H9 (cell line): ENCODE measurements around the gene KRTAP4-8. TPM values are rescaled to one million over a fixed set of nuclear protein-coding genes. Genes with fewer than 3 reads are reported as not detected.
"Not testable (repeated sequence)": the region's sequence is repeated elsewhere in the genome, so short reads cannot be mapped to it uniquely, and the experiment has no call there.

ENCODE experiments used
- DNase-seq: peaks from one replicate; pipeline ENCODE4 v3.0.0-alpha.2; 2017
- H2AFZ ChIP-seq: one replicate; pipeline ENCODE4 v1.6.1; 2013; ENCODE audit warnings: mild to moderate bottlenecking, low read length, control low read depth, moderate library complexity
- H2AK5ac ChIP-seq: 2 replicates; pipeline ENCODE4 v1.6.1; 2013; ENCODE audit warnings: low read length, control low read depth, mixed read lengths; ENCODE audit not compliant: insufficient read length
- H2BK120ac ChIP-seq: one replicate; pipeline ENCODE4 v1.6.1; 2013; ENCODE audit warnings: low read depth, mild to moderate bottlenecking, low read length, control low read depth, inconsistent platforms; ENCODE audit not compliant: poor library complexity, severe bottlenecking
- H2BK12ac ChIP-seq: 2 replicates; pipeline ENCODE4 v1.6.1; 2013; ENCODE audit warnings: low read length, control low read depth, mixed read lengths, low read depth; ENCODE audit not compliant: insufficient read length
- H2BK15ac ChIP-seq: 2 replicates; pipeline ENCODE4 v1.6.1; 2013; ENCODE audit warnings: low read depth, low read length, control low read depth
- H2BK20ac ChIP-seq: one replicate; pipeline ENCODE4 v1.6.1; 2013; ENCODE audit warnings: low read depth, mild to moderate bottlenecking, low read length, control low read depth, inconsistent platforms; ENCODE audit not compliant: poor library complexity, severe bottlenecking
- H2BK5ac ChIP-seq: 2 replicates; pipeline ENCODE4 v1.6.1; 2013; ENCODE audit warnings: low read length, control low read depth, mixed read lengths; ENCODE audit not compliant: insufficient read length
- H3K14ac ChIP-seq: 2 replicates; pipeline ENCODE4 v1.6.1; 2013; ENCODE audit warnings: low read length, control low read depth; ENCODE audit not compliant: insufficient read depth
- H3K18ac ChIP-seq: 2 replicates; pipeline ENCODE4 v1.6.1; 2013; ENCODE audit warnings: low read depth, mild to moderate bottlenecking, mixed read lengths, low read length, control low read depth; ENCODE audit not compliant: insufficient read length
- H3K23ac ChIP-seq: 2 replicates; pipeline ENCODE4 v1.6.1; 2013; ENCODE audit warnings: low read length, control low read depth, mixed read lengths, low read depth; ENCODE audit not compliant: insufficient read length
- H3K23me2 ChIP-seq: 2 replicates; pipeline ENCODE4 v1.6.1; 2013; ENCODE audit warnings: low read depth, mild to moderate bottlenecking, mixed read lengths, low read length, control low read depth; ENCODE audit not compliant: insufficient read length, poor library complexity, severe bottlenecking
- H3K27ac ChIP-seq: 2 replicates; pipeline ENCODE4 v1.5.1; 2013; ENCODE audit warnings: low read length, control low read depth, mixed read lengths, low read depth; ENCODE audit not compliant: insufficient read length
- H3K27me3 ChIP-seq: 2 replicates; pipeline ENCODE4 v1.6.1; 2013; ENCODE audit warnings: low read length, control low read depth, inconsistent platforms; ENCODE audit not compliant: insufficient read depth
- H3K4ac ChIP-seq: 2 replicates; pipeline ENCODE4 v1.6.1; 2013; ENCODE audit warnings: low read depth, mild to moderate bottlenecking, control low read depth, inconsistent platforms, low read length, moderate library complexity
- H3K4me1 ChIP-seq: 2 replicates; pipeline ENCODE4 v1.6.1; 2013; ENCODE audit warnings: low read length, control low read depth, inconsistent platforms; ENCODE audit not compliant: insufficient read depth
- H3K4me2 ChIP-seq: 2 replicates; pipeline ENCODE4 v1.6.1; 2013; ENCODE audit warnings: low read length, control low read depth, mixed read lengths; ENCODE audit not compliant: insufficient read length, insufficient read depth
- H3K56ac ChIP-seq: 2 replicates; pipeline ENCODE4 v1.6.1; 2013; ENCODE audit warnings: low read depth, mild to moderate bottlenecking, mixed read lengths, low read length, control low read depth; ENCODE audit not compliant: insufficient read length
- H3K79me1 ChIP-seq: 2 replicates; pipeline ENCODE4 v1.6.1; 2013; ENCODE audit warnings: low read depth, mild to moderate bottlenecking, moderate library complexity, low read length, control low read depth, inconsistent platforms; ENCODE audit not compliant: insufficient read depth, poor library complexity, severe bottlenecking
- H3K79me2 ChIP-seq: 2 replicates; pipeline ENCODE4 v1.6.1; 2013; ENCODE audit warnings: low read length, control low read depth, inconsistent platforms; ENCODE audit not compliant: insufficient read depth
- H3K9ac ChIP-seq: 2 replicates; pipeline ENCODE4 v1.6.1; 2013; ENCODE audit warnings: low read length, control low read depth, mixed read lengths; ENCODE audit not compliant: insufficient read length; ENCODE audit errors: extremely low read depth
- H3K9me3 ChIP-seq: one replicate; pipeline ENCODE4 v1.6.1; 2013; ENCODE audit warnings: low read depth, low read length, inconsistent platforms; ENCODE audit not compliant: control insufficient read depth
- H3T11ph ChIP-seq: one replicate; pipeline ENCODE4 v1.6.1; 2013; ENCODE audit warnings: mild to moderate bottlenecking, low read length, control low read depth, inconsistent platforms
- H4K20me1 ChIP-seq: one replicate; pipeline ENCODE4 v1.6.1; 2013; ENCODE audit not compliant: control insufficient read depth, insufficient read length, insufficient read depth
- H4K5ac ChIP-seq: 2 replicates; pipeline ENCODE4 v1.6.1; 2013; ENCODE audit warnings: low read depth, mild to moderate bottlenecking, mixed read lengths, low read length, control low read depth; ENCODE audit not compliant: insufficient read length
- H4K8ac ChIP-seq: replicated peaks from 2 replicates; pipeline ENCODE4 v1.6.1; 2013; ENCODE audit warnings: low read length, control low read depth, mixed read lengths, low read depth; ENCODE audit not compliant: insufficient read length
- H4K91ac ChIP-seq: 2 replicates; pipeline ENCODE4 v1.6.1; 2013; ENCODE audit warnings: low read depth, mild to moderate bottlenecking, moderate library complexity, mixed read lengths, low read length, control low read depth; ENCODE audit not compliant: insufficient read length
- H3K27ac Mint-ChIP-seq, 3 experiments: 2 replicates in 2 of 3; 3 replicates in 1 of 3; pipeline ENCODE4 v1.8.0; 2020 to 2021; ENCODE audit warnings: mixed read lengths in 3 of 3, mild to moderate bottlenecking in 1 of 3, moderate library complexity in 1 of 3
- H3K27me3 Mint-ChIP-seq: 2 replicates; pipeline ENCODE4 v1.8.0; 2021; ENCODE audit warnings: low read depth, mild to moderate bottlenecking, moderate library complexity, mixed read lengths
- H3K36me3 Mint-ChIP-seq, 3 experiments: 2 replicates in 2 of 3; 3 replicates in 1 of 3; pipeline ENCODE4 v1.8.0; 2020 to 2021; ENCODE audit warnings: low read depth in 3 of 3, mixed read lengths in 3 of 3; ENCODE audit not compliant: insufficient read depth in 1 of 3
- H3K4me1 Mint-ChIP-seq, 2 experiments: 2 replicates each; pipeline ENCODE4 v1.8.0; 2020; ENCODE audit warnings: mixed read lengths in 2 of 2
- H3K4me3 Mint-ChIP-seq, 2 experiments: 2 replicates in 1 of 2; 3 replicates in 1 of 2; pipeline ENCODE4 v1.8.0; 2020 to 2021; ENCODE audit warnings: mild to moderate bottlenecking in 2 of 2, mixed read lengths in 2 of 2, moderate library complexity in 1 of 2
- H3K9me3 Mint-ChIP-seq, 2 experiments: 2 replicates in 1 of 2; 3 replicates in 1 of 2; pipeline ENCODE4 v1.8.0; 2020; ENCODE audit warnings: mild to moderate bottlenecking in 2 of 2, mixed read lengths in 2 of 2, moderate library complexity in 1 of 2
- WGBS: extraction: QIAGEN DNeasy Blood & Tissue Kit; methylation state at CpG from one replicate; pipeline ENCODE4 v1.1.7; 2013; ENCODE audit warnings: missing lambda C conversion rate, low lambda C conversion rate, mixed read lengths; ENCODE audit not compliant: insufficient read length; ENCODE audit errors: extremely low coverage; 5-methylcytosine and 5-hydroxymethylcytosine counted together
- total RNA-seq: library from RNA; stranded (reverse); gene quantifications from 2 replicates; pipeline ENCODE4 v1.2.1, GENCODE V29; 2021

Gene KRTAP4-8
- total RNA-seq, 1 experiment from 2014 or later, result not detected

- H4K8ac ChIP-seq, H2AK5ac ChIP-seq, H3K27me3 ChIP-seq, H2BK20ac ChIP-seq, H2BK15ac ChIP-seq, H2BK12ac ChIP-seq, H3K27ac ChIP-seq, H3K27me3 Mint-ChIP-seq, H3K36me3 Mint-ChIP-seq, H3K23ac ChIP-seq, H3K9me3 ChIP-seq, H4K5ac ChIP-seq, H2AFZ ChIP-seq, H2BK120ac ChIP-seq, H3K79me1 ChIP-seq, H2BK5ac ChIP-seq, H3K4ac ChIP-seq, H3K79me2 ChIP-seq, H4K20me1 ChIP-seq, H3K23me2 ChIP-seq, H3T11ph ChIP-seq, H3K14ac ChIP-seq, H4K91ac ChIP-seq, H3K4me2 ChIP-seq, H3K9me3 Mint-ChIP-seq, H3K4me3 Mint-ChIP-seq, H3K27ac Mint-ChIP-seq, DNase-seq, H3K56ac ChIP-seq, H3K4me1 ChIP-seq, H3K9ac ChIP-seq, H3K18ac ChIP-seq: not testable (repeated sequence)
- WGBS, result no CpG with 5 or more reads among the region's 2 CpGs
- H3K4me1 Mint-ChIP-seq, result peaks cover 53 to 54% of the 10 kb centered on the region in 2 experiments
Observed at GRCh38 chr17:41104386-41105038, 6.6 kb upstream of the KRTAP4-8 start.
